Left lung (tissue), 10 donors: ENCODE measurements around the gene PIK3R5. TPM values are rescaled to one million over a fixed set of nuclear protein-coding genes. Genes with fewer than 3 reads are reported as not detected.

ENCODE experiments used
- ATAC-seq: fragments of 200-7000 bp; cut with Tn5 transposase; one replicate; pipeline ENCODE4 v1.9.1; 2020; ENCODE audit warnings: moderate library complexity
- DNase-seq, 4 donors: peaks; one replicate each; pipeline ENCODE4 v3.0.0-alpha.2; 2013 to 2020
- H3K27ac ChIP-seq, 2 donors: fragments of 200-600 bp; sonication (generic) in 1 of 2; one replicate each; pipeline versions ENCODE4 v1.5.0 to v1.8.0; 2020 to 2021
- H3K27me3 ChIP-seq, 2 donors: fragments of 200-600 bp; sonication (generic) in 1 of 2; one replicate each; pipeline versions ENCODE4 v1.5.0 to v1.8.0; 2020 to 2021
- H3K36me3 ChIP-seq, 2 donors: fragments of 200-600 bp; sonication (generic) in 1 of 2; one replicate each; pipeline versions ENCODE4 v1.5.0 to v1.8.0; 2020 to 2021
- H3K4me1 ChIP-seq, 2 donors: fragments of 200-600 bp; one replicate each; pipeline ENCODE4 v1.8.0; 2021
- H3K4me3 ChIP-seq, 2 donors: fragments of 200-600 bp; sonication (generic) in 1 of 2; one replicate each; pipeline versions ENCODE4 v1.5.0 to v1.8.0; 2020 to 2021; ENCODE audit warnings: mild to moderate bottlenecking in 1 of 2
- H3K9me3 ChIP-seq, 2 donors: fragments of 200-600 bp; sonication (generic) in 1 of 2; one replicate each; pipeline versions ENCODE4 v1.5.0 to v1.8.0; 2020 to 2021
- intact Hi-C, 2 donors: fragments of 100-400 bp; cut with DNase I; formaldehyde crosslinking; loops; one replicate each; pipeline versions ENCODE4 v1.11.2 to v1.14.2; 2022
- polyA plus RNA-seq, 6 donors: library from polyadenylated mRNA; unstranded; fragments of 120-200 nt; gene quantifications; one replicate each; pipeline ENCODE4 v1.2.1, GENCODE V29; 2013; ENCODE audit not compliant: insufficient read length in 6 of 6
- total RNA-seq, 2 donors: library from RNA; stranded (reverse); fragmentation: NEBNext Ultra II Directional; extraction: Animal tissue kit (Norgen Biotek cat#: 25700); gene quantifications; one replicate each; pipeline ENCODE4 v1.2.1, GENCODE V29; 2021
- TF ChIP-seq, protein P1 (sequence below), 2 donors: fragments of 200-600 bp; sonication (generic) in 1 of 2; IDR thresholded peaks; one replicate each; pipeline versions ENCODE4 v1.5.0 to v1.8.0; 2021; ENCODE audit warnings: antibody characterized with exemption in 2 of 2
- donor health status: DM: no; HTN: yes; CAD: no.
- donor health status: DM: no; HTN: no; CAD: no.

The PIK3R5 gene
- total and polyA plus RNA-seq, 8 donors = 1.1 to 84.8 (median 2.0) TPM

DNA sequence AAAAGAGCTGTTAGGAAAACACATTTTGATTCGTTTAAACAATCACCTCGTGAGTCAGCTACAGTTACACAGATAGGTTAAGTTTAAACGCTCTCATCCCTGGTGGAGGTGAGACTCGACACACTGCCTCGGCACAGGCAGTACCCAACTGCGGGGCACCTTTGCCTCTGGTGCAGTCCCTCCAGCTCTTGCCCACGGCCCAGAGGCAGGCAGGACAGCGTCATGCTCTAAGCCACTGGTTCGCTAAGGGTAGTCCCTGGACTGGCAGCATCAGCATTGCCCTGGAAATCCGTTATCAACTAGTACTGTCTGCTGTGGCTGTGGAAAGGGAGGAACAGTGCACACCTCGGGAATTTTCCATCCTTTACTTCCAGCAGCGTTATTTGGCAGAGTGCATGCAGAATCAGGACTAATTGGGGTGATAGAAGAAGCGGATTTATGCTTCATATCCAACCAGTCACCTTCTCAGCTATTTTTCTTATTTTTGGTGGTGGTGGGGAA lies 94.4 kb downstream of the PIK3R5 start:
- ATAC-seq (no peak), DNase-seq (no peak)
- no peaks in the 10 kb centered on the region for H3K36me3 ChIP-seq
- no peak overlapping the region for H3K27ac ChIP-seq
- no peaks in the 10 kb centered on the region for H3K9me3 ChIP-seq
- H3K27me3 ChIP-seq = peaks cover 13 to 65% of the 10 kb centered on the region in 2 donors
- H3K4me3 ChIP-seq = no peak overlapping the region
- TF ChIP-seq, protein P1, sequence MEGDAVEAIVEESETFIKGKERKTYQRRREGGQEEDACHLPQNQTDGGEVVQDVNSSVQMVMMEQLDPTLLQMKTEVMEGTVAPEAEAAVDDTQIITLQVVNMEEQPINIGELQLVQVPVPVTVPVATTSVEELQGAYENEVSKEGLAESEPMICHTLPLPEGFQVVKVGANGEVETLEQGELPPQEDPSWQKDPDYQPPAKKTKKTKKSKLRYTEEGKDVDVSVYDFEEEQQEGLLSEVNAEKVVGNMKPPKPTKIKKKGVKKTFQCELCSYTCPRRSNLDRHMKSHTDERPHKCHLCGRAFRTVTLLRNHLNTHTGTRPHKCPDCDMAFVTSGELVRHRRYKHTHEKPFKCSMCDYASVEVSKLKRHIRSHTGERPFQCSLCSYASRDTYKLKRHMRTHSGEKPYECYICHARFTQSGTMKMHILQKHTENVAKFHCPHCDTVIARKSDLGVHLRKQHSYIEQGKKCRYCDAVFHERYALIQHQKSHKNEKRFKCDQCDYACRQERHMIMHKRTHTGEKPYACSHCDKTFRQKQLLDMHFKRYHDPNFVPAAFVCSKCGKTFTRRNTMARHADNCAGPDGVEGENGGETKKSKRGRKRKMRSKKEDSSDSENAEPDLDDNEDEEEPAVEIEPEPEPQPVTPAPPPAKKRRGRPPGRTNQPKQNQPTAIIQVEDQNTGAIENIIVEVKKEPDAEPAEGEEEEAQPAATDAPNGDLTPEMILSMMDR (IDR thresholded peaks at IDR 0.05) = no peak
- peaks cover 0 to 28% of the 10 kb centered on the region in 2 donors for H3K4me1 ChIP-seq
- intact Hi-C loops = no loop called here

DNA sequence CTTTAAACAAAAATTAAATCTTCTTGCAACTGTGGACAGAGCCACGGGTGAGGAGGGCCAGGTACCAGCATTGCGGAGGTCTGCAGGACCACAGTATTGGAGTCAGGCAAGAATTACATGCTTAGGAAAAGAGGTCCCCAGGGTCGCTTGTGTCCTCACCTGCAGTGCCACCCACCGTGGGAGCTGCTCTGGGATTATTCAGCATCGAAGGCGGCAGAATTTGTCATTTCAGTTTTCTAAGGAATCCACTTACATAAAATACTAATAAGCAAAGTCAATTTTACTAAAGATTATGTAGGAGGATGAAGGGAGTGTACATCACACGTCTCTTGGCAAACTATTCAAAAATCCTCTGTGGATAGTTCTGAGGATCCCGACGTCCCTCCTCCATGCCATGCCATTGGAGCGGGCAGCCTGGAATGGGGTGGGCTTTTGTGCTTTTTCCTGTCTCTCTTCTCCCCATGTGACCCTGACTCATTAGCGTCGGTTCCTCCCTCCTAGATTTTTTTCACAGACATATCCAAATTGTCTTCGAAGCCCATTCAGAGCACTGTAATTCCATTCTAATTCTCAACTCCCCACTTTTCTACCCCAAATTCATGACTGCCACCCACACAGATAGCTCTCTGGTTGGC lies 95.0 kb downstream of the PIK3R5 start:
- no peak overlapping the region for H3K4me3 ChIP-seq

DNA sequence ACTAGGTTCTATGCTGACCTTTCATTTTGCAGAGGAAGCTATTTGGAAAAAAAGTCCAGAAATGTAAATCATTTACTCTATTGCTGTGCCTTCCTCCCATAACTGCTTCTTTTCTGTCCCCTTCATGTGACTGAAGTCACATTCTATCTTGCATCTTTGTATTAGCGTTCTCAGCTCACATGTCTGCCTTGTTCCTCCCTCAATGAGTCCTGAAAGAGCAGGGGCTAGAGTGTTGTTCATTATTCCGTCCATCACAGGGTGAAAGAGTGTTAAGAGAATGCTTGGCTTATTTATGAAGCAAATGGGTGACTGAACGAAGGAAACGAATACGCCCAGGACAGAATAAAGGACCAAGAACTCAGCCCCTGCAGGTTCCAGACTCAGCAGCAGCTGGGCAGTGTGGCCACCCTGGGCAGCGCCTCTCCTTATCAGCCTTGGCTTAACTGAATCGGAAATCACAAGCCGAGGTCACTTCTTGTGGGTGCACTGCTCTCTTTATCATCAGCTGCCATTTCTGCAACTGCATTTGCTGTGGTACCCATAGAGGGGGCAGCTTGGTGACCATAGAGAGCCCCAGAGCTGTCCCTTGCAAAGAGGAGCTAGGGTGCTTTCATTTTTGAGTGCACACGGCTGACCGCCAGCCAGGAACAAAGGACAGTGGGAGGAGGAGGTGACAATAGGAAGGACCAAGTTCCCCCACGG lies 96.2 kb downstream of the PIK3R5 start:
- intact Hi-C loops = no loop called here
- H3K27ac ChIP-seq = no peak overlapping the region
- TF ChIP-seq, protein P1 (IDR thresholded peaks at IDR 0.05) = no peak
- H3K9me3 ChIP-seq = no peaks in the 10 kb centered on the region
- H3K4me3 ChIP-seq = no peak overlapping the region
- DNase-seq (no peak), ATAC-seq (no peak)
- no peaks in the 10 kb centered on the region for H3K36me3 ChIP-seq
- H3K4me1 ChIP-seq = peaks cover 0 to 28% of the 10 kb centered on the region in 2 donors
- peaks cover 7 to 63% of the 10 kb centered on the region in 2 donors for H3K27me3 ChIP-seq

More for the DNA sequence above, 95.0 kb downstream of the PIK3R5 start:
- ATAC-seq (no peak), DNase-seq (no peak)
- no peak overlapping the region for H3K27ac ChIP-seq
- peaks cover 13 to 62% of the 10 kb centered on the region in 2 donors for H3K27me3 ChIP-seq
- TF ChIP-seq, protein P1 (IDR thresholded peaks at IDR 0.05) = no peak
- no peaks in the 10 kb centered on the region for H3K36me3 ChIP-seq
- no peaks in the 10 kb centered on the region for H3K9me3 ChIP-seq
- peaks cover 0 to 28% of the 10 kb centered on the region in 2 donors for H3K4me1 ChIP-seq
- intact Hi-C loops = no loop called here

DNA sequence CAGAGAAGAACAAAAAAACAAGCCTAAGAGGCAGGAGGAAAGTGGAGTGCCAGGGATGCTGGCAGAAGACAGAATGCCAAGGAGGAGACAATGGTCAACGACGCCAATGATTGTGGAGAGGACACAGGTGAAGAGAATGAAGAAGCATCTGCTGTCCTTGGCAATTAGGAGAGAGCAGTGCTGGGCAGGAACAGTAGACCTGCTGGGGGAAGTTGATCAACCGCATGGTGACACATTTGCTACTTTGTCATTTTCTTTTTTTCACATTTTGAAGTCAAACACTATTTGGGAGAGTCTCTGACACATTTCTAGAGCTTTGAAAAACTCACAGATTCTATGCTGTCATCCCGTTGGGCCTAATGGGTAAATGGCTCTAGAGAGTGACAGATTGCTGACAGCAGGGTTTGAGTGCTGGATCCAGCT lies 97.0 kb downstream of the PIK3R5 start:
- no peaks in the 10 kb centered on the region for H3K36me3 ChIP-seq
- DNase-seq (no peak), ATAC-seq (no peak)
- H3K4me1 ChIP-seq = peaks cover 0 to 28% of the 10 kb centered on the region in 2 donors
- TF ChIP-seq, protein P1 (IDR thresholded peaks at IDR 0.05) = no peak
- intact Hi-C loops = no loop called here
- H3K27ac ChIP-seq = no peak overlapping the region
- H3K27me3 ChIP-seq = peaks cover 1 to 56% of the 10 kb centered on the region in 2 donors
- no peaks in the 10 kb centered on the region for H3K9me3 ChIP-seq
- no peak overlapping the region for H3K4me3 ChIP-seq

DNA sequence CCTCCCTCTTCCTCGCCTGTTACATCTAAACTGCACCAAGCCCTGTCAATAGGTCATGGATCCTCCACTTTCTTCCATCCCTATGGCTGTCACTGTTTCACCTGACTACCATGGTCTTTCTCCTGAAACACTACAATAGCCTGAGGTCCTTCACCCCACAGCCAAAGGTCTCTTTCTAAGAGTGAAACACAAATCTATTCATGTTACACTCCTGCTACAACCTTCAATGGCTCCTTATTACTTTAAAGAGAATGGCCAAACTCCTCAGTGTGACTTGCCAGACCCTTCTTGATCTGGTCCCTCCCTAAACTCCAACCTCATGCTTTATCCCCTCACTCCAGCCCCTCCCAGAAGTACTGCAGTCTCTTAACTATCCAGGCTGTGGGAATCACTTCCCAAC lies 97.4 kb downstream of the PIK3R5 start:
- no peak for ATAC-seq
- Histone ChIP-seq H3K4me1 (peaks cover 0 to 25% of the 10 kb centered on the region in 2 donors), H3K9me3 (no peaks in the 10 kb centered on the region), H3K27me3 (peaks cover 0 to 52% of the 10 kb centered on the region in 2 donors), H3K27ac (no peak overlapping the region), H3K36me3 (no peaks in the 10 kb centered on the region), H3K4me3 (no peak overlapping the region)
- no peak for DNase-seq
- TF ChIP-seq, protein P1 (IDR thresholded peaks at IDR 0.05) = no peak
- intact Hi-C loops = no loop called here
